Measurements from ENCODE around the gene MLEC.

- TF ChIP-seq POLR2A (IDR thresholded peaks at IDR 0.05; ENCODE audit: low read depth, low read length): no peak
- no peak for TF ChIP-seq TAF1 (IDR thresholded peaks at IDR 0.05; ENCODE audit: borderline replicate concordance, low read depth, low read length)
Observed at GRCh38 chr12:120726961-120727360, 40.0 kb downstream of the MLEC start.
